Measurements from ENCODE around the gene RCN1. TPM values are rescaled to one million over a fixed set of nuclear protein-coding genes. Genes with fewer than 3 reads are reported as not detected.
"Not testable (repeated sequence)": the region's sequence is repeated elsewhere in the genome, so short reads cannot be mapped to it uniquely, and the experiment has no call there.

RCN1 gene
- total RNA-seq, 1 donor from 2014 or later: 24.6 TPM

- no peak for TF ChIP-seq CTCF (IDR thresholded peaks at IDR 0.05; ENCODE audit: borderline replicate concordance)
- H3K4me3 ChIP-seq: no peak overlapping the region
- DNase-seq: no peak
- H3K4me1 ChIP-seq: peaks cover 24% of the 10 kb centered on the region
- no peaks in the 10 kb centered on the region for H3K27me3 ChIP-seq (ENCODE audit: low read depth)
- H3K9me3 ChIP-seq (replicated peaks): no peaks in the 10 kb centered on the region
- peaks cover 74% of the 10 kb centered on the region for H3K36me3 ChIP-seq
- peak overlapping the region; percentile 7 for H3K27ac ChIP-seq (replicated peaks)
- intact Hi-C loops (cut with micrococcal nuclease): no loop called here
These were observed 9.6 kb downstream of the RCN1 start for GRCh38 chr11:32100495-32100894.

GRCh38 chr11:32101791-32102190, 10.9 kb downstream of the RCN1 start:
- intact Hi-C loops (cut with micrococcal nuclease): no loop called here
- H3K9me3 ChIP-seq (replicated peaks): no peaks in the 10 kb centered on the region
- peaks cover 24% of the 10 kb centered on the region for H3K4me1 ChIP-seq
- H3K36me3 ChIP-seq: peaks cover 84% of the 10 kb centered on the region
- no peak for DNase-seq
- peak overlapping the region; percentile 71 for H3K27ac ChIP-seq (replicated peaks)
- no peaks in the 10 kb centered on the region for H3K27me3 ChIP-seq (ENCODE audit: low read depth)
- no peak for TF ChIP-seq CTCF (IDR thresholded peaks at IDR 0.05; ENCODE audit: borderline replicate concordance)
- H3K4me3 ChIP-seq: no peak overlapping the region

DNA sequence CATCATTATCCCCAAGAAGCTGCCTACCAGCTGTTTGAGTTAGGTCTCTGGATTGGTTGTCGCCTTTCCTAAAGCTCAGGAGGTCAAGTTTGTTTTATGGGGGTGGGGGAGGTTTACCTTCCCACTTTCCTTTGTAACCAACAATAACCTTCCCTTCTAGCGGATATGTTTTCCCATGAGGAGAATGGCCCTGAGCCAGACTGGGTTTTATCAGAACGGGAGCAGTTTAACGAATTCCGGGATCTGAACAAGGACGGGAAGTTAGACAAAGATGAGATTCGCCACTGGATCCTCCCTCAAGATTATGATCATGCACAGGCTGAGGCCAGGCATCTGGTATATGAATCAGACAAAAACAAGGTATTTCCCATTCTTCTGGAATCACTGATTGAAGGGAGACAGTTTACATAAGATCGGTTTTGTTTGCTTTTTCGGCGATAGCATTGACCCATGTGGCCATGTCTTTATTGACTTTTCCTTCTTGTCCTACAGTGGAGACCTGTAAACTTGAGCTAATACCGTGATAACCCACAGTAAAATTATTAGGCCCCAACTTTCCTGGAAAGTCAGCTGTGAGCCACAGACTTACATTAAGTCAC, 12.3 kb downstream of the RCN1 start:
- Histone ChIP-seq H3K4me1 (peaks cover 24% of the 10 kb centered on the region), H3K36me3 (peaks cover 70% of the 10 kb centered on the region), H3K27ac (replicated peaks) (peak overlapping the region; percentile 71)
- H3K4me3 ChIP-seq; intact Hi-C loops (cut with micrococcal nuclease); H3K27me3 ChIP-seq (ENCODE audit: low read depth); DNase-seq; H3K9me3 ChIP-seq (replicated peaks): not testable (repeated sequence)

DNA sequence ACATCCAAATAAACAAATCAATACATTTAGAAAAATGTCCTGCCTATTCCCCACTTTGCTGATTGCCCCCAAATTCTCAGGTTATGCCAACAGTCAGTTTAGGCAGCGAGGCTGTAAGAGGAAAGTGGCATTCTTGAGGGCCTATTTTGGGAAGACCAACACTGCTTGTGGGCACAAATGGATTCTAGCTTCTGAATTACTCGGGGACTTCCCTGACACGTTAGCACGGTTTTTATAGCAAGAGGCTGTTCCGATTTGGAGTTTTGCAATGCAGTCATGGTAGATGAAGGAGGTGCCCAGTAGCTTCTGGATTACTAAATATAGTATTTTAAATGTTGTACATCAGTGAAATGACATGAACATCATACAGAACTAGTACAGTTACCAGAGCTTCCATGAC, 13.1 kb downstream of the RCN1 start:
- H3K4me1 ChIP-seq: peaks cover 24% of the 10 kb centered on the region
- peaks cover 63% of the 10 kb centered on the region for H3K36me3 ChIP-seq
- no peak for DNase-seq
- no peaks in the 10 kb centered on the region for H3K27me3 ChIP-seq (ENCODE audit: low read depth)
- no peak overlapping the region for H3K4me3 ChIP-seq
- H3K9me3 ChIP-seq (replicated peaks): no peaks in the 10 kb centered on the region
- intact Hi-C loops (cut with micrococcal nuclease): no loop called here
- no peak for TF ChIP-seq CTCF (IDR thresholded peaks at IDR 0.05; ENCODE audit: borderline replicate concordance)
- peak overlapping the region; percentile 71 for H3K27ac ChIP-seq (replicated peaks)

- H3K36me3 ChIP-seq: peaks cover 42% of the 10 kb centered on the region
- DNase-seq: no peak
These were observed 15.1 kb downstream of the RCN1 start for GRCh38 chr11:32105871-32106560.

More at GRCh38 chr11:32105871-32106560, 15.1 kb downstream of the RCN1 start:
- Histone ChIP-seq H3K4me1 (peaks cover 15% of the 10 kb centered on the region), H3K27me3 (ENCODE audit: low read depth) (no peaks in the 10 kb centered on the region), H3K27ac (replicated peaks) (no peak overlapping the region), H3K9me3 (replicated peaks) (no peaks in the 10 kb centered on the region), H3K4me3 (no peak overlapping the region)
- intact Hi-C loops (cut with micrococcal nuclease): no loop called here
- TF ChIP-seq CTCF (IDR thresholded peaks at IDR 0.05; ENCODE audit: borderline replicate concordance): no peak

Measured in left ventricle myocardium inferior (tissue), 1 donor.